Measurements from ENCODE around the gene TNNT2.

TNNT2 gene

GRCh38 chr1:201310251-201310985 is 67.1 kb downstream of the TNNT2 start:
- no peak for FAIRE-seq

GRCh38 chr1:201309416-201309815 is 68.1 kb downstream of the TNNT2 start:
- FAIRE-seq = no peak

Measured in colon (tissue), 2 donors.